RCC 7860 (cell line): ENCODE measurements around the gene NDUFA7.
"Not testable (repeated sequence)": the region's sequence is repeated elsewhere in the genome, so short reads cannot be mapped to it uniquely, and the experiment has no call there.

Experiments
- DNase-seq: peaks from one replicate; pipeline ENCODE4 v3.0.0-alpha.2; 2015; ENCODE audit warnings: low spot score
- FAIRE-seq: peaks from 2 replicates; lab custom pipeline; 2012; peaks lifted over from hg19 to GRCh38; lab: Jason Lieb, UNC

The NDUFA7 gene

GRCh38 chr19:8342316-8342683, 21.1 kb upstream of the NDUFA7 start:
- FAIRE-seq (no peak), DNase-seq (no peak)

GRCh38 chr19:8341504-8341903, 20.3 kb upstream of the NDUFA7 start:
- FAIRE-seq = not testable (repeated sequence)

GRCh38 chr19:8340341-8341096, 19.3 kb upstream of the NDUFA7 start:
- no peak for FAIRE-seq
- DNase-seq = no peak

More at GRCh38 chr19:8341504-8341903, 20.3 kb upstream of the NDUFA7 start:
- not testable (repeated sequence) for DNase-seq

- no peak for FAIRE-seq
- DNase-seq = no peak
These were observed 17.7 kb upstream of the NDUFA7 start for GRCh38 chr19:8338835-8339234.

GRCh38 chr19:8337728-8338127, 16.6 kb upstream of the NDUFA7 start:
- DNase-seq (no peak), FAIRE-seq (no peak)

GRCh38 chr19:8336660-8337059, 15.5 kb upstream of the NDUFA7 start:
- DNase-seq (no peak), FAIRE-seq (no peak)

GRCh38 chr19:8336072-8336569, 14.9 kb upstream of the NDUFA7 start:
- FAIRE-seq (no peak), DNase-seq (no peak)

GRCh38 chr19:8335343-8336071, 14.3 kb upstream of the NDUFA7 start:
- DNase-seq (no peak), FAIRE-seq (no peak)

- FAIRE-seq (no peak), DNase-seq (no peak)
These were observed 13.5 kb upstream of the NDUFA7 start for GRCh38 chr19:8334458-8335342.

- DNase-seq = no peak
- FAIRE-seq = no peak
These were observed 12.7 kb upstream of the NDUFA7 start for GRCh38 chr19:8333767-8334457.

- no peak for FAIRE-seq
- no peak for DNase-seq
These were observed 12.0 kb upstream of the NDUFA7 start for GRCh38 chr19:8332976-8333766.

GRCh38 chr19:8331263-8331845, 10.2 kb upstream of the NDUFA7 start:
- no peak for DNase-seq
- no peak for FAIRE-seq

- DNase-seq (no peak), FAIRE-seq (no peak)
These were observed 8.8 kb upstream of the NDUFA7 start for GRCh38 chr19:8329996-8330395.

GRCh38 chr19:8325454-8325853, 4.3 kb upstream of the NDUFA7 start:
- no peak for FAIRE-seq
- DNase-seq = no peak

- FAIRE-seq (no peak), DNase-seq (no peak)
These were observed 3.2 kb upstream of the NDUFA7 start for GRCh38 chr19:8324186-8325050.

GRCh38 chr19:8323781-8324185, 2.6 kb upstream of the NDUFA7 start:
- no peak for FAIRE-seq
- no peak for DNase-seq

- no peak for DNase-seq
- FAIRE-seq = no peak
These were observed 1.4 kb upstream of the NDUFA7 start for GRCh38 chr19:8322638-8322997.

GRCh38 chr19:8321986-8322637, 937 bp upstream of the NDUFA7 start:
- DNase-seq = no peak

More at GRCh38 chr19:8321986-8322637, 937 bp upstream of the NDUFA7 start:
- FAIRE-seq = no peak
